Amniotic stem cell (primary cell): ENCODE results near the gene FCRLA.
"Not testable (repeated sequence)": the region's sequence is repeated elsewhere in the genome, so short reads cannot be mapped to it uniquely, and the experiment has no call there.

ENCODE experiments used
- DNase-seq: peaks from one replicate; lab custom pipeline; 2025; lab: John Stamatoyannopoulos, UW

Gene FCRLA

DNA sequence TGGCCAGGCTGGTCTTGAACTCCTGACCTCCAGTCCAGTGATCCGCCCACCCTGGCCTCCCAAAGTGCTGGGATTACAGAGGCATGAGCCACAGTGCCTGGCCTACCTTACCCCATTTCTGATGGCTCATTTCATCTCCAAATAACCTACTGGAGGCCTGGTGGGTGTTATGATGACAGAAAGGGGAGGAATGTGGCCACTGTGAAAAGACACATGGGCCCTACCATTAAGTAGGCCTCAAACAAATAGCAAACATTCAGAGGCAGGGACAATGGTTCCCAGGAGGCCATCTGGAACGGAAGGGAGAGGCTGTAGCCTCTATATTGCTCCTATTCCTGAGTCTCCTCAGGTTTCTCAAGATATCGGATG lies 932 bp upstream of the FCRLA start:
- DNase-seq: no peak

DNA sequence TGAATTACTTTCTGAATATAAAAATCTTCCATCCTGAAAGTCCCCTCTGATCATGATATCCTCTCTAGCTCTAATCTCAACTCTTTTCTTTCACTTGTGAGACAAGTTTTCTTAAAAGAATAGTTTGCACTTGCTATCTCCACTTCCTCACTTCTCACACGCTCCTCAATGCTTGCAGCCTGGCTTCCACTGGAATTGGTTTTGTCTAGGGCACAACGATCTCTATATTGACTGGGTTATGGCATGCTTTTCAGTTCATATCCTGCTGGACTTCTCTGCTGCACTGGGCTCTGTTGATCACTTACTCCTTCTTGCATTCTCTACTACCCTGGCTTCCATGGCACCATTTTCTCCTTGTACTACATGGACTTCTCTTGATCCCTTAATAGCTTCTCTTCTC lies 474 bp downstream of the FCRLA start:
- no peak for DNase-seq

DNA sequence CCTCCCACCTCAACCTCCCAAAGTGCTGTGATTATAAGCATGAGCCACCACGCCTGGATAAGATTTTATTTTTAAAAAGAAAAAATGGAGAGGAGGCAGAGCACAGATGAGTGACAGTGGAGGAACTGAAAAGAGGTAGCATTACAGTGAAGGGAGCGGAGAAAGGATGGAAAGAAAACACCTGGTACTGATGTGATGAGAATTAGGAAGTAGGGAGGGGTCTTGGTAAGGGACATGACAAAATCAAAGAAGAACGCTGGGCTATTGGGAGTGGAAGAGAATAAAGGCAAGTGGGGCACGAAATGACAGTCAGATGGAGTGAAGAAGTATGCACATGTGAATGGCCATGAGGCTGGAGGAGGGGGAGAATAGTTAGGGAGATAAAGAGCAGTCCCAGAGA lies 2.3 kb downstream of the FCRLA start:
- no peak for DNase-seq

- no peak for DNase-seq
Observed at GRCh38 chr1:161710560-161710959, 3.5 kb downstream of the FCRLA start.

DNA sequence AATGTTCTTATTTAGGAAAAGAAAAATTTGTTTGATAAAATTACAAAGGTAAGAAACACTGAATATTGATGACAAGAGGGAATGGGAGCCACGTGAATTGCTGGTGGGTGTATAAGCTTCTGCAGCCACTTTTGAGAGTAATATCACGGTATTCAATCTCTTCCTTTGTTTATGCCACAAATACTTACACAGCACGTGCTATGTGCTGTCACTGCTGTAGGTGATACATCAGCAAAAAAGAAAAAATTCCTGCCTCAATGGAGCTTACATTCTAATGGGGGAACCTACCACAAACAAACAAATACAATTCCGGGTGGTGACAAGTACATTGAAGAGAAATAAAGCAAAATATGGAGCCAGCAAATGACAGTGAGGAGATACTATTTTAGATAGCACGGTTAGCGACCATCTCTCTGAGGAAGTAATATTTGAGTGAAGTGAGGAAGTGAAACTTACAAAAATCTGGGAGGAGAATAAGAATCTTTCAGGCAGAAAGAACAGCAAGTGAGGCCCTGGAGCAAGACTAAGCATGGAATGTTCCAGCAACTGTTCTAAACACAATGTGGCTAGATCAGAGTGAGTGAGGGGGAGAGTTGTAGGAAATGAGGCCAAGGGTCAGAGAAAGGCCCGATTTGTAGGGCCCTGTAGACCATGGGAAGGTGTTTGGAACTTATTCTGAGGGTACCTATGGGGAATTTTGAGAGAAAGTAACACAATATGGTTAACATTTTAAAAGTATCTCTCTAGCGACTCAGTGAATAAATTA lies 11.7 kb downstream of the FCRLA start:
- DNase-seq: no peak

DNA sequence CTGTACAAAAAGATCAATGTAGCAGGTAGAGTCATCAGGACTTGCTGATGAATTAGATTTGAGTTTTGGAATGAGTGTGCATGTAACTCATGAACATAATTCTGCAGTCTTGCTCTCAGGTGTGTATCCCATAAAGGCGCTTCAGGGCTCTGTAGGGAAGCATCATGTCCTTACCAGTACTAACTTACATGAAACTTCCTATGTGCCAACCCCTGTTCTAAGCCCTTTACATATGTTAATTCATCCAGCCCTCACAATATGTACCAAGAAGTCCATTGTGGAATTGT lies 12.2 kb downstream of the FCRLA start:
- no peak for DNase-seq

- DNase-seq: no peak
Observed at GRCh38 chr1:161720422-161720821, 13.4 kb downstream of the FCRLA start.

DNA sequence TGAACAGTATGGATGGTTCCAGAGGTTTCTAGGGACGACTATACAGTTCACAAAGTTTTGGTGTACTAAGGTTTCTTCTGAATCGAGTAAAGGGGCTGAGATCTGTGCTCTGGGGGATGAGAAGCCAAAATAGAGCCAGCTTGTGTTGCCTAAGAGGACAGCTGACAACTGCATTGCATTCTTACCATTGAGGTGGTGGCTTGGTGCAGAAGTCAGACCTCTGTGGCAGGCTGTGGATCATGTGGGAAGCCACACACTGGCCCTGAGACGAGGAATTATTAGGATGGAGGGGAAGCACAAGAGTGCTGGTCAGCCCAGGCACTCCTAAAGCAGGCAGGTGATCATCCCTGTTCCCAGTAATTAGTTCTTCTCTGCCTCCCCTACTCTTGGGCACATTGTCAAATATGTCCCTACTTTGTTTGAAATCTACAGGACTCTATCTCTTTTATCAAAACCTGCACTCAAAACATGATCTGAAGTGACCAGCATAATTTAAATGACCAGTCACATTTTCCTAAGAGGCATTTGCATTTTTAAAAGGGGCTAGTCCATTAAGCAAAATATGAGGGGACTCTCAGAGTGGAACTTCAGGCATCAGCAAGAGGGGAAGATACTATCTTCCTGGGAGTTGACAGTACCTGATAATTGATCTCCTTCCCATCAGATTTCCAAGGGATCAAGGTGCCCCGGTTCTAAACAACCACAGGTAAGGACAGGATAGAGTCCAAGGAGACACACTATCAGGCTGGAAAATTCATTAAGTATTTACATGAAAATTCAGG lies 14.1 kb downstream of the FCRLA start, which contains the start of gene FCRLB:
Gene FCRLB (plus strand): TSS at position 589 of the 782 bp plus-strand sequence. CDS start 1,129 bp downstream, outside the sequence.
- DNase-seq: no peak

- peak; percentile 16 for DNase-seq
Observed at GRCh38 chr1:161721738-161722343, 14.8 kb downstream of the FCRLA start.

DNA sequence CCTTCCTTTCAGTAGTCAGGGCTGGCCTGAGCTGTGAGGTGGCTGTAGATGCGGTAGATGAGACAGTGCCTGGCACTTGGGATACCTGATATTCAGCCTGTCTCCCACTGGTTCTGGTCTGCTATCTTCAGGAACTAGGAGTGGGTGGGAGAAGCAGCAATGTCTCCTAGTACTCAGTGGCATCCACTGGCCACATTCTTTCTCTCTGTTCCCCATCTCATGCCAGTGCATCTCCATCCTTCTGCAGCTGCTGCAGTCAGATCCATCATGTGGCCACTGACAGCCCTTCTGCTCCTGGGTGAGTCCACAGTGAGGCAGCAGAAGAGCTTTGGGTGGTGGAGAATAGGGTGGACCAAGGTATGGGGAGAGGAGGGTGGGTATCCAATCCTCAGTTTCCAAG lies 15.4 kb downstream of the FCRLA start:
- no peak for DNase-seq

GRCh38 chr1:161723459-161724141 lies 16.6 kb downstream of the FCRLA start:
- DNase-seq: no peak

- DNase-seq: not testable (repeated sequence)
Observed at GRCh38 chr1:161725258-161725907, 18.4 kb downstream of the FCRLA start.

- no peak for DNase-seq
Observed at GRCh38 chr1:161725908-161726472, 19.0 kb downstream of the FCRLA start.

GRCh38 chr1:161726473-161727255 lies 19.6 kb downstream of the FCRLA start:
- DNase-seq: peak; percentile 68

- DNase-seq: no peak
Observed at GRCh38 chr1:161727256-161727924, 20.4 kb downstream of the FCRLA start.

DNA sequence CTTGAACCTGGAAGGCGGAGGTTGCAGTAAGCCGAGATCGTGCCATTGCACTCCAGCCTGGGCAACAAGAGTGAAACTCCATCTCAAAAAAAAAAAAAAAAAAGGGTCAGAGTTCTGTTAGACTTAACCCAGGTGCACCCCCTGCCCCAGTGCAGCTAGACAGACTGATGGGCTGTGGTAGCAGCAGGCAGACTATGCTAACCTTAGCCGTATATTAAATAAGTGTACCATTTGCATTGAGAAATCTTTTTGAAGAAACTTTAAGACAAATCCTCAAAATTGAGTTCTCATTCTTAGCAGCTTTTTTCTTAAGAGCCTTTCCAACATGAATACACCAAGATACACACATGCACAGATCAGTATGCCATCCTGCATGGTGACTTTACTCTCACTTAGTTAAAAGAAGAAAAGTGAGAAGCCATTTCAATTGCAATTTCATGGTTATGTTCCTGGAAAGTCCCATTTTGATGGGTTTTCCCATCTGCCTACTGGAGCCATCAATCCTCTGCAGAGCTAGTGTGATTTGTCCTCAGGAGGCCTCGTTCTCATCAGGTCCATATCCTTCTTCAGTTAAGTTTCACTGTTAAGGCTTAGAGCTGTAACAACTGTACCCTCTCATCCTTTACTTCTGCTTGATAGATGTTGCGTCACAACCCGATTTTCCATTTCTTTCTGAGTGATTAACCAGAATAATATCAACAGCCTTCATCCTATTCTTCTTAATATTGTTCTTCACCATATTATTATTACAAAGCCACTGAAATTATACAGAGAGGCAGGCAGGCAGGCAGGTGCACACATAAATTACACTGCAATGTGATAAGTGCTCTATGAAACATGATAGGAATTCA lies 21.6 kb downstream of the FCRLA start:
- no peak for DNase-seq

DNA sequence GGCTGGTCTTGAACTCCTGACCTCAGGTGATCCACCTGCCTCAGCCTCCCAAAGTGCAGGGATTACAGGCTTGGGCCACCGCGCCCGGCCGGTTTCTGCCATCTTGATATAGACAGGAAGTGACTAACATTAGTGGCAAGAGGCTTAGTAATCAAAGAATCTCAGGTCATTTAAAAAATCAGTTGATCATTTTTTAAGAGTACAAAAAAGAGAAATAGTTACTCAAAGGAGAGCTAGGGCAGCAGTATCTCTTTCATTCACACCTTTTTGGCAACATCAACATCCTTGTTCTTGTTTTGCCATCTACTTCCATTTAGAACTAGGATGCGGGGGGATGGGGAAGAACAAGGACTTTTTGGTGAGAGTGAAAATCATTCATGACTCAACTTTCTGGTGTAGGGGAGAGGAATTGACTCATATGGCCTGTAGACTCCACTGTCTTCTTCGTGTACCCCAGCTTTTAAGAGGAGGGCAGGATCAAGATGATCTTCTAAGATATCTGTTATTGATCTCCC lies 23.1 kb downstream of the FCRLA start:
- no peak for DNase-seq

GRCh38 chr1:161731241-161731640 lies 24.2 kb downstream of the FCRLA start:
- no peak for DNase-seq
